Activated CD4-positive, CD25-positive, alpha-beta regulatory T cell treated with anti-CD3 and anti-CD28 coated beads, Interleukin-2, amount 50 U/mL, for 72 hours (primary cell): ENCODE results near the gene PDK2.
A peak's percentile ranks its signal among the peaks of the same experiment; 100 is the strongest.

Experiments
- DNase-seq: peaks from one replicate; pipeline ENCODE4 v3.0.0; 2021

The PDK2 gene

GRCh38 chr17:50102164-50102991, 7.2 kb downstream of the PDK2 start:
- DNase-seq: no peak

- no peak for DNase-seq
Observed at GRCh38 chr17:50103252-50103651, 8.1 kb downstream of the PDK2 start.

GRCh38 chr17:50103941-50104340, 8.8 kb downstream of the PDK2 start:
- DNase-seq: no peak

GRCh38 chr17:50105811-50106210, 10.7 kb downstream of the PDK2 start:
- no peak for DNase-seq

GRCh38 chr17:50106393-50107131, 11.4 kb downstream of the PDK2 start:
- DNase-seq: no peak

GRCh38 chr17:50107790-50108414, 12.8 kb downstream of the PDK2 start:
- no peak for DNase-seq

GRCh38 chr17:50108556-50108955, 13.4 kb downstream of the PDK2 start:
- no peak for DNase-seq

- DNase-seq: no peak
Observed at GRCh38 chr17:50109207-50109606, 14.1 kb downstream of the PDK2 start.

GRCh38 chr17:50109785-50110184, 14.6 kb downstream of the PDK2 start:
- no peak for DNase-seq

GRCh38 chr17:50110591-50111349, 15.6 kb downstream of the PDK2 start:
- no peak for DNase-seq

GRCh38 chr17:50111673-50112655, 16.8 kb downstream of the PDK2 start:
- no peak for DNase-seq

GRCh38 chr17:50112694-50113093, 17.5 kb downstream of the PDK2 start:
- DNase-seq: no peak

- no peak for DNase-seq
Observed at GRCh38 chr17:50113624-50114320, 18.6 kb downstream of the PDK2 start.

- no peak for DNase-seq
Observed at GRCh38 chr17:50114401-50114800, 19.2 kb downstream of the PDK2 start.

GRCh38 chr17:50114849-50115357, 19.8 kb downstream of the PDK2 start:
- no peak for DNase-seq

GRCh38 chr17:50115756-50116155, 20.6 kb downstream of the PDK2 start:
- no peak for DNase-seq

- DNase-seq: peak; percentile 54
Observed at GRCh38 chr17:50117202-50118051, 22.3 kb downstream of the PDK2 start.

- no peak for DNase-seq
Observed at GRCh38 chr17:50118076-50118827, 23.1 kb downstream of the PDK2 start.

GRCh38 chr17:50118828-50119218, 23.7 kb downstream of the PDK2 start:
- DNase-seq: no peak
